Ishikawa (cell line): Measurements from ENCODE around the gene CX3CL1.

Experiments used
- CEBPB ChIP-seq: IDR thresholded peaks from 2 replicates; pipeline ENCODE4 v1.6.1; 2012
- CREB1 ChIP-seq: IDR thresholded peaks from 2 replicates; pipeline ENCODE4 v1.6.1; 2012; ENCODE audit warnings: low read depth
- EGR1 ChIP-seq: IDR thresholded peaks from 2 replicates; pipeline ENCODE4 v1.6.1; 2012
- EP300 ChIP-seq: IDR thresholded peaks from 2 replicates; pipeline ENCODE4 v1.6.1; 2012; ENCODE audit warnings: borderline replicate concordance
- FOXM1 ChIP-seq: IDR thresholded peaks from 2 replicates; pipeline ENCODE4 v1.6.1; 2012; ENCODE audit warnings: low read depth, borderline replicate concordance
- MAX ChIP-seq: IDR thresholded peaks from 2 replicates; pipeline ENCODE4 v1.6.1; 2012
- NFIC ChIP-seq: IDR thresholded peaks from 2 replicates; pipeline ENCODE4 v1.6.1; 2012
- RAD21 ChIP-seq: IDR thresholded peaks from 2 replicates; pipeline ENCODE4 v1.6.1; 2012; ENCODE audit warnings: low read depth
- REST ChIP-seq: IDR thresholded peaks from 2 replicates; pipeline ENCODE4 v1.6.1; 2012; ENCODE audit warnings: low read depth, mild to moderate bottlenecking
- TAF1 ChIP-seq: IDR thresholded peaks from 2 replicates; pipeline ENCODE4 v1.6.1; 2012; ENCODE audit warnings: low read depth, mild to moderate bottlenecking
- TCF12 ChIP-seq: IDR thresholded peaks from 2 replicates; pipeline ENCODE4 v1.6.1; 2012; ENCODE audit warnings: low read depth
- TEAD4 ChIP-seq: IDR thresholded peaks from 2 replicates; pipeline ENCODE4 v1.6.1; 2012
- USF1 ChIP-seq: IDR thresholded peaks from 2 replicates; pipeline ENCODE4 v1.6.1; 2012
- YY1 ChIP-seq: IDR thresholded peaks from 2 replicates; pipeline ENCODE4 v1.6.1; 2012; ENCODE audit warnings: low read depth
- ZBTB7A ChIP-seq: IDR thresholded peaks from 2 replicates; pipeline ENCODE4 v1.6.1; 2012; ENCODE audit warnings: low read depth

The CX3CL1 gene

GRCh38 chr16:57409065-57409464, 36.8 kb downstream of the CX3CL1 start:
- TF ChIP-seq RAD21 (no peak), EGR1 (no peak), TCF12 (no peak), MAX (no peak), TAF1 (no peak), YY1 (no peak), EP300 (no peak), USF1 (no peak), TEAD4 (no peak), ZBTB7A (no peak), CREB1 (no peak)

GRCh38 chr16:57409870-57410587, 37.7 kb downstream of the CX3CL1 start:
- TF ChIP-seq MAX (peak; percentile 32; the same call in 1 of the 2 replicates), NFIC (no peak)

GRCh38 chr16:57411362-57411976, 39.2 kb downstream of the CX3CL1 start:
- no peak for TF ChIP-seq RAD21
- TF ChIP-seq FOXM1 = no peak
- no peak for TF ChIP-seq TCF12
- TF ChIP-seq ZBTB7A = no peak
- TF ChIP-seq NFIC = no peak

- TF ChIP-seq TEAD4 = no peak
- no peak for TF ChIP-seq CREB1
- TF ChIP-seq NFIC = no peak
- TF ChIP-seq TCF12 = no peak
- TF ChIP-seq MAX = no peak
- TF ChIP-seq FOXM1 = no peak
- TF ChIP-seq EP300 = no peak
- no peak for TF ChIP-seq RAD21
- no peak for TF ChIP-seq ZBTB7A
- no peak for TF ChIP-seq TAF1
These were observed 40.3 kb downstream of the CX3CL1 start for GRCh38 chr16:57412584-57412983.

GRCh38 chr16:57413301-57413730, 41.0 kb downstream of the CX3CL1 start:
- no peak for TF ChIP-seq ZBTB7A
- no peak for TF ChIP-seq CREB1

GRCh38 chr16:57413733-57414132, 41.4 kb downstream of the CX3CL1 start:
- TF ChIP-seq TAF1 (no peak), NFIC (no peak), FOXM1 (no peak), EGR1 (no peak), CEBPB (no peak), TEAD4 (no peak), YY1 (no peak), RAD21 (no peak), USF1 (no peak), MAX (no peak), ZBTB7A (no peak), EP300 (no peak), CREB1 (no peak)

GRCh38 chr16:57416084-57416483, 43.8 kb downstream of the CX3CL1 start:
- TF ChIP-seq TAF1 (no peak), MAX (no peak), EGR1 (no peak), USF1 (no peak), CEBPB (no peak), NFIC (no peak), FOXM1 (no peak), YY1 (no peak), ZBTB7A (no peak), RAD21 (no peak), TEAD4 (no peak), CREB1 (no peak), TCF12 (no peak), REST (no peak)
